ENCODE measurements around the gene SMYD3.

DNA sequence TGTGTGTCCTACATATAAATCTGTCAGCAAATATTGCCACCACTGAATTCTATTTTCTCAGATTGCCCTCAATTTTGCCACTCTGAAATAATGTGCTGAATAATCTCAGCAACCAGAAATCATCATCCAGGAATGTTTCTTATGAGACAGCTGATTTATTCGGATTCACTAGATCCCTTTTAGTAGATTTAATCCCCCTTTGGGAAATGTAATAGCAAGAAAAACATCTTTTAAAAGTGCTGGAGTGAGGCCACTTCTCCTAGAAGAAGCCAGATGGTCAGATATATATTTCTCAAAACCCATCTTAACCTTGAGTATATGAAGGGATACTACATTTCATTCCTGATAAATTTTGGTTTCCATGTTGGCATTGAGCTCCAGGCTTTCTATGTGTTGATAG, 327.7 kb downstream of the SMYD3 start:
- no peak for TF ChIP-seq CTCF (IDR thresholded peaks at IDR 0.05)
- no peak for TF ChIP-seq EP300 (IDR thresholded peaks at IDR 0.05)
